Kidney glomerular epithelial cell (primary cell): ENCODE data around the gene SYNGR2.
"Not testable (repeated sequence)": the region's sequence is repeated elsewhere in the genome, so short reads cannot be mapped to it uniquely, and the experiment has no call there.

Source experiments
- DNase-seq: peaks from one replicate; lab custom pipeline; 2025; lab: John Stamatoyannopoulos, UW

Gene SYNGR2

GRCh38 chr17:78130090-78130436 is 38.3 kb upstream of the SYNGR2 start:
- DNase-seq, result no peak

GRCh38 chr17:78130437-78131101 is 37.8 kb upstream of the SYNGR2 start, which contains the start of gene TMC8:
TMC8 (plus strand) TSS chr17:78130771; CDS start chr17:78131589, 818 bp downstream.
- no peak for DNase-seq

GRCh38 chr17:78131172-78132083 is 37.0 kb upstream of the SYNGR2 start:
- DNase-seq, result no peak

GRCh38 chr17:78132084-78132676 is 36.2 kb upstream of the SYNGR2 start:
- DNase-seq, result no peak

GRCh38 chr17:78132767-78133178 is 35.6 kb upstream of the SYNGR2 start:
- DNase-seq, result no peak

GRCh38 chr17:78133179-78133951 is 35.0 kb upstream of the SYNGR2 start:
- no peak for DNase-seq

- DNase-seq, result no peak
Observed at GRCh38 chr17:78133971-78134898, 34.1 kb upstream of the SYNGR2 start.

- DNase-seq, result no peak
Observed at GRCh38 chr17:78134899-78135385, 33.4 kb upstream of the SYNGR2 start.

- DNase-seq, result no peak
Observed at GRCh38 chr17:78135858-78136500, 32.4 kb upstream of the SYNGR2 start.

- no peak for DNase-seq
Observed at GRCh38 chr17:78137392-78138203, 30.8 kb upstream of the SYNGR2 start.

- DNase-seq, result no peak
Observed at GRCh38 chr17:78138204-78139060, 29.9 kb upstream of the SYNGR2 start.

GRCh38 chr17:78139861-78140168 is 28.6 kb upstream of the SYNGR2 start:
- not testable (repeated sequence) for DNase-seq

- DNase-seq, result no peak
Observed at GRCh38 chr17:78140169-78141051, 28.0 kb upstream of the SYNGR2 start.

- DNase-seq, result no peak
Observed at GRCh38 chr17:78141437-78142118, 26.8 kb upstream of the SYNGR2 start.

- peak; percentile 77 for DNase-seq
Observed at GRCh38 chr17:78142119-78142861, 26.1 kb upstream of the SYNGR2 start.
